HepG2 (cell line): ENCODE measurements around the gene CYP27B1. TPM values are rescaled to one million over a fixed set of nuclear protein-coding genes. Genes with fewer than 3 reads are reported as not detected.
A peak's percentile ranks its signal among the peaks of the same experiment; 100 is the strongest.

Source experiments
- ARNT2 ChIP-seq: sonication (generic); formaldehyde crosslinking; IDR thresholded peaks from 2 replicates; pipeline ENCODE4 v1.8.0; 2022; ENCODE audit warnings: mild to moderate bottlenecking, low read depth, missing genetic modification reagents, moderate library complexity
- CEBPG ChIP-seq: IDR thresholded peaks from 2 replicates; pipeline ENCODE4 v1.6.1; 2016
- CHD2 ChIP-seq: IDR thresholded peaks from 2 replicates; pipeline ENCODE4 v1.6.1; 2011; ENCODE audit warnings: low read depth, low read length, improper control_type of control experiment
- GABPA ChIP-seq, 2 experiments: IDR thresholded peaks; 2 replicates each; pipeline ENCODE4 v1.6.1; 2011 to 2016; ENCODE audit warnings: low read depth in 2 of 2, low read length in 1 of 2, missing biosample characterization in 1 of 2, missing genetic modification characterization in 1 of 2
- HNF4A ChIP-seq: sonication (generic); formaldehyde crosslinking; IDR thresholded peaks from 2 replicates; pipeline ENCODE4 v1.4.0; 2020; ENCODE audit warnings: missing genetic modification reagents
- HNF4G ChIP-seq, 2 experiments: sonication (generic) in 1 of 2; formaldehyde crosslinking in 1 of 2; IDR thresholded peaks; 2 replicates each; pipeline versions ENCODE4 v1.4.0 to v1.6.1; 2011 to 2020; ENCODE audit warnings: borderline replicate concordance in 2 of 2, low read depth in 2 of 2, mild to moderate bottlenecking in 2 of 2, low read length in 1 of 2, missing genetic modification reagents in 1 of 2, moderate library complexity in 1 of 2
- KDM2A ChIP-seq: sonication (generic); formaldehyde crosslinking; IDR thresholded peaks from 2 replicates; pipeline ENCODE4 v1.4.0; 2020; ENCODE audit warnings: low read depth, missing genetic modification reagents, borderline replicate concordance
- RFX3 ChIP-seq: IDR thresholded peaks from 2 replicates; pipeline ENCODE4 v1.6.1; 2016; ENCODE audit warnings: missing biosample characterization, missing genetic modification reagents
- SAFB2 ChIP-seq: sonication (generic); formaldehyde crosslinking; IDR thresholded peaks from 2 replicates; pipeline ENCODE4 v1.5.1; 2020; ENCODE audit warnings: missing genetic modification reagents, low read depth, mild to moderate bottlenecking, borderline replicate concordance
- SAP130 ChIP-seq: IDR thresholded peaks from 2 replicates; pipeline ENCODE4 v1.6.1; 2016; ENCODE audit warnings: low read depth
- THAP11 ChIP-seq: IDR thresholded peaks from 2 replicates; pipeline ENCODE4 v1.6.1; 2016; ENCODE audit warnings: missing biosample characterization, missing genetic modification reagents
- ZNF124 ChIP-seq: sonication (generic); formaldehyde crosslinking; IDR thresholded peaks from 2 replicates; pipeline ENCODE4 v1.4.0; 2020; ENCODE audit warnings: missing genetic modification reagents
- ZNF253 ChIP-seq: sonication (generic); formaldehyde crosslinking; IDR thresholded peaks from 2 replicates; pipeline ENCODE4 v1.8.0; 2022; ENCODE audit warnings: mild to moderate bottlenecking, missing genetic modification reagents, borderline replicate concordance
- ZNF441 ChIP-seq: sonication (generic); formaldehyde crosslinking; IDR thresholded peaks from 2 replicates; pipeline ENCODE4 v1.7.0; 2021; ENCODE audit warnings: missing genetic modification reagents, borderline replicate concordance
- ZNF883 ChIP-seq: sonication (generic); formaldehyde crosslinking; IDR thresholded peaks from 2 replicates; pipeline ENCODE4 v1.5.1; 2020; ENCODE audit warnings: mild to moderate bottlenecking, missing genetic modification reagents; ENCODE audit errors: not compliant biosample characterization
- polyA plus RNA-seq, 8 experiments: library from polyadenylated mRNA; depleted of rRNA in 3 of 8; stranded (reverse) in 7 of 8; unstranded in 1 of 8; fragments of >200 nt; fragmentation: Illumina TruSeq in 4 of 8; extraction: Trizol in 4 of 8; gene quantifications; 2 replicates each; pipeline versions ENCODE4 v1.2.1 to v1.2.3, GENCODE V29; 2011 to 2016; ENCODE audit warnings: low read depth in 4 of 8, missing spikeins in 1 of 8, mixed read lengths in 1 of 8; ENCODE audit not compliant: insufficient read depth in 1 of 8
- total RNA-seq, 5 experiments: library from RNA; depleted of rRNA; stranded (reverse); fragments of >200 nt; fragmentation: Illumina TruSeq; extraction: Trizol; gene quantifications; 2 replicates each; pipeline ENCODE4 v1.2.3, GENCODE V29; 2016; ENCODE audit warnings: low read depth in 1 of 5
- TF ChIP-seq, protein P1 (sequence below): sonication (generic); formaldehyde crosslinking; IDR thresholded peaks from 2 replicates; pipeline ENCODE4 v1.4.0; 2020; ENCODE audit warnings: missing genetic modification reagents, borderline replicate concordance
- TF ChIP-seq, protein P2 (sequence below): IDR thresholded peaks from 2 replicates; pipeline ENCODE4 v1.6.1; 2012; ENCODE audit warnings: low read depth, low read length, improper control_type of control experiment
- TF ChIP-seq, protein P3 (sequence below): sonication (generic); formaldehyde crosslinking; IDR thresholded peaks from 2 replicates; pipeline ENCODE4 v1.8.0; 2022; ENCODE audit warnings: mild to moderate bottlenecking, missing genetic modification reagents, borderline replicate concordance
- TF ChIP-seq, protein P4 (sequence below): sonication (generic); formaldehyde crosslinking; IDR thresholded peaks from 2 replicates; pipeline ENCODE4 v1.4.0; 2020; ENCODE audit warnings: missing genetic modification reagents

Gene CYP27B1
- total and polyA plus RNA-seq, 2 of the 13 experiments (the other 11 are each of a cell fraction or from before 2014, with no cell fraction given) = 2.3 to 3.0 TPM

DNA sequence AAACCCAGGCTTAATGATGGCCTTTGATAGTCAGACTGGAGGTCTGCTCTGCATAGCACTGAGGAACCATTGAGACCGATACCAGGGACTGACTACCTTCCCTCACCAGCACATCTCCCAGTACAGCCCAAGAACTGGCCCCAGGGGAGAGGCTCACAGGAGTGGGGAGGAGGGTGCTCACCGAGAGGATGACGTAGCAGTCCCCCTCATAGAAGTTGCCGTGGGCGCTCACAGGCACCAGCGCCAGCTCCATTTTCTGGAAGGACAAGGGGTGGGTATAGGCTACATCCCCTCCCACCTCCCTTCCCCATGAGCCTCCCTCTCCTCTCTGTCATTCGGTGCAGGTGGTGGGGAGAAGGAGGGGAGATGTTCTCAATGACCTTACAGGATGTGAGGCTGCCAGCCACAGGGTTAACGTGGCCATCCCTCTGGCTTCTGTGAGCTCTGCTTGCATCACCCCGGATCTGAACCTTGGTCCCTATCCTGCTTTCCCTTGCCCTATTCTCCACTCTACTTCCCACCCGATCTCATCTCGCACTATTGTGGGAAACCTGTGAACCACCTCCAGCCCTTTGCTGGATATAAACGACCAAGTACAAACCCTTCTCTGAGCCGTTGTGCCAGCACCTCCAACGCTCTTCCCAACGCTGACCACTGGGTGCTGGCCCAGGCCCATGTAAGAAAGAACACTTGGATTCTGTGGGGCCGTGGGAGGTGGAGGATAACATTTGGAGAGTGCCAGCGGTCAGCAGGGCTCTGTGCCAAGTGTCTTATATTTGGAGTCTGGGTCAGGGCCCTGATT is 47.3 kb upstream of the CYP27B1 start (continued):
- TF ChIP-seq, protein P1, sequence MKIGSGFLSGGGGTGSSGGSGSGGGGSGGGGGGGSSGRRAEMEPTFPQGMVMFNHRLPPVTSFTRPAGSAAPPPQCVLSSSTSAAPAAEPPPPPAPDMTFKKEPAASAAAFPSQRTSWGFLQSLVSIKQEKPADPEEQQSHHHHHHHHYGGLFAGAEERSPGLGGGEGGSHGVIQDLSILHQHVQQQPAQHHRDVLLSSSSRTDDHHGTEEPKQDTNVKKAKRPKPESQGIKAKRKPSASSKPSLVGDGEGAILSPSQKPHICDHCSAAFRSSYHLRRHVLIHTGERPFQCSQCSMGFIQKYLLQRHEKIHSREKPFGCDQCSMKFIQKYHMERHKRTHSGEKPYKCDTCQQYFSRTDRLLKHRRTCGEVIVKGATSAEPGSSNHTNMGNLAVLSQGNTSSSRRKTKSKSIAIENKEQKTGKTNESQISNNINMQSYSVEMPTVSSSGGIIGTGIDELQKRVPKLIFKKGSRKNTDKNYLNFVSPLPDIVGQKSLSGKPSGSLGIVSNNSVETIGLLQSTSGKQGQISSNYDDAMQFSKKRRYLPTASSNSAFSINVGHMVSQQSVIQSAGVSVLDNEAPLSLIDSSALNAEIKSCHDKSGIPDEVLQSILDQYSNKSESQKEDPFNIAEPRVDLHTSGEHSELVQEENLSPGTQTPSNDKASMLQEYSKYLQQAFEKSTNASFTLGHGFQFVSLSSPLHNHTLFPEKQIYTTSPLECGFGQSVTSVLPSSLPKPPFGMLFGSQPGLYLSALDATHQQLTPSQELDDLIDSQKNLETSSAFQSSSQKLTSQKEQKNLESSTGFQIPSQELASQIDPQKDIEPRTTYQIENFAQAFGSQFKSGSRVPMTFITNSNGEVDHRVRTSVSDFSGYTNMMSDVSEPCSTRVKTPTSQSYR (CRISPR knock-in tag) = peak; percentile 39; the same call in 1 of the 2 replicates
- TF ChIP-seq ARNT2 = no peak
- TF ChIP-seq SAP130 (CRISPR knock-in tag) = peak; percentile 62
- TF ChIP-seq ZNF124 (CRISPR knock-in tag) = 0 out of 2 replicates have a peak, but pooled peaks have one; percentile 50
- no peak for TF ChIP-seq GABPA (IDR thresholded peaks at IDR 0.05; ENCODE audit: low read depth, low read length)
- TF ChIP-seq GABPA (CRISPR knock-in tag; IDR thresholded peaks at IDR 0.05; ENCODE audit: low read depth) = peak; percentile 58; the same call in 1 of the 2 replicates
- TF ChIP-seq HNF4G (IDR thresholded peaks at IDR 0.05; ENCODE audit: borderline replicate concordance, low read depth, low read length) = peak; percentile 82
- 0 out of 2 replicates have a peak, but pooled peaks have one; percentile 46 for TF ChIP-seq HNF4G (CRISPR knock-in tag; IDR thresholded peaks at IDR 0.05; ENCODE audit: borderline replicate concordance, low read depth)
- TF ChIP-seq, protein P2, sequence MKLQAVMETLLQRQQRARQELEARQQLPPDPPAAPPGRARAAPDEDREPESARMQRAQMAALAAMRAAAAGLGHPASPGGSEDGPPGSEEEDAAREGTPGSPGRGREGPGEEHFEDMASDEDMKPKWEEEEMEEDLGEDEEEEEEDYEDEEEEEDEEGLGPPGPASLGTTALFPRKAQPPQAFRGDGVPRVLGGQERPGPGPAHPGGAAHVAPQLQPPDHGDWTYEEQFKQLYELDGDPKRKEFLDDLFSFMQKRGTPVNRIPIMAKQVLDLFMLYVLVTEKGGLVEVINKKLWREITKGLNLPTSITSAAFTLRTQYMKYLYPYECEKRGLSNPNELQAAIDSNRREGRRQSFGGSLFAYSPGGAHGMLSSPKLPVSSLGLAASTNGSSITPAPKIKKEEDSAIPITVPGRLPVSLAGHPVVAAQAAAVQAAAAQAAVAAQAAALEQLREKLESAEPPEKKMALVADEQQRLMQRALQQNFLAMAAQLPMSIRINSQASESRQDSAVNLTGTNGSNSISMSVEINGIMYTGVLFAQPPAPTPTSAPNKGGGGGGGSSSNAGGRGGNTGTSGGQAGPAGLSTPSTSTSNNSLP = no peak
- TF ChIP-seq HNF4A (CRISPR knock-in tag) = peak; percentile 92
- TF ChIP-seq ZNF441 (CRISPR knock-in tag) = 0 out of 2 replicates have a peak, but pooled peaks have one; percentile 54
- TF ChIP-seq, protein P3, sequence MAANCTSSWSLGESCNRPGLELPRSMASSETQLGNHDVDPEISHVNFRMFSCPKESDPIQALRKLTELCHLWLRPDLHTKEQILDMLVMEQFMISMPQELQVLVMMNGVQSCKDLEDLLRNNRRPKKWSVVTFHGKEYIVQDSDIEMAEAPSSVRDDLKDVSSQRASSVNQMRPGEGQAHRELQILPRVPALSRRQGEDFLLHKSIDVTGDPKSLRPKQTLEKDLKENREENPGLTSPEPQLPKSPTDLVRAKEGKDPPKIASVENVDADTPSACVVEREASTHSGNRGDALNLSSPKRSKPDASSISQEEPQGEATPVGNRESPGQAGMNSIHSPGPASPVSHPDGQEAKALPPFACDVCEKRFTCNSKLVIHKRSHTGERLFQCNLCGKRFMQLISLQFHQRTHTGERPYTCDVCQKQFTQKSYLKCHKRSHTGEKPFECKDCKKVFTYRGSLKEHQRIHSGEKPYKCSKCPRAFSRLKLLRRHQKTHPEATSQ (CRISPR knock-in tag) = no peak
- TF ChIP-seq CEBPG = peak; percentile 95
- TF ChIP-seq KDM2A = peak; percentile 33; the same call in 1 of the 2 replicates
- TF ChIP-seq, protein P4, sequence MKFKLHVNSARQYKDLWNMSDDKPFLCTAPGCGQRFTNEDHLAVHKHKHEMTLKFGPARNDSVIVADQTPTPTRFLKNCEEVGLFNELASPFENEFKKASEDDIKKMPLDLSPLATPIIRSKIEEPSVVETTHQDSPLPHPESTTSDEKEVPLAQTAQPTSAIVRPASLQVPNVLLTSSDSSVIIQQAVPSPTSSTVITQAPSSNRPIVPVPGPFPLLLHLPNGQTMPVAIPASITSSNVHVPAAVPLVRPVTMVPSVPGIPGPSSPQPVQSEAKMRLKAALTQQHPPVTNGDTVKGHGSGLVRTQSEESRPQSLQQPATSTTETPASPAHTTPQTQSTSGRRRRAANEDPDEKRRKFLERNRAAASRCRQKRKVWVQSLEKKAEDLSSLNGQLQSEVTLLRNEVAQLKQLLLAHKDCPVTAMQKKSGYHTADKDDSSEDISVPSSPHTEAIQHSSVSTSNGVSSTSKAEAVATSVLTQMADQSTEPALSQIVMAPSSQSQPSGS (CRISPR knock-in tag) = peak; percentile 43; the same call in 1 of the 2 replicates
- TF ChIP-seq SAFB2 (CRISPR knock-in tag) = no peak; the same call in 1 of the 2 replicates
- no peak for TF ChIP-seq ZNF883 (CRISPR knock-in tag)
- peak; percentile 56; the same call in 1 of the 2 replicates for TF ChIP-seq THAP11 (CRISPR knock-in tag)
- TF ChIP-seq ZNF253 (CRISPR knock-in tag) = no peak
- TF ChIP-seq RFX3 = no peak
- TF ChIP-seq CHD2 = peak; percentile 73
